Fibroblast of skin of left biceps (primary cell): ENCODE measurements around the gene KRT14.
"Not testable (repeated sequence)": the region's sequence is repeated elsewhere in the genome, so short reads cannot be mapped to it uniquely, and the experiment has no call there.

ENCODE experiments used
- DNase-seq, 2 experiments: peaks; one replicate each; pipeline ENCODE4 v3.0.0-alpha.2; 2013; ENCODE audit warnings: low read depth in 2 of 2

Gene KRT14

DNA sequence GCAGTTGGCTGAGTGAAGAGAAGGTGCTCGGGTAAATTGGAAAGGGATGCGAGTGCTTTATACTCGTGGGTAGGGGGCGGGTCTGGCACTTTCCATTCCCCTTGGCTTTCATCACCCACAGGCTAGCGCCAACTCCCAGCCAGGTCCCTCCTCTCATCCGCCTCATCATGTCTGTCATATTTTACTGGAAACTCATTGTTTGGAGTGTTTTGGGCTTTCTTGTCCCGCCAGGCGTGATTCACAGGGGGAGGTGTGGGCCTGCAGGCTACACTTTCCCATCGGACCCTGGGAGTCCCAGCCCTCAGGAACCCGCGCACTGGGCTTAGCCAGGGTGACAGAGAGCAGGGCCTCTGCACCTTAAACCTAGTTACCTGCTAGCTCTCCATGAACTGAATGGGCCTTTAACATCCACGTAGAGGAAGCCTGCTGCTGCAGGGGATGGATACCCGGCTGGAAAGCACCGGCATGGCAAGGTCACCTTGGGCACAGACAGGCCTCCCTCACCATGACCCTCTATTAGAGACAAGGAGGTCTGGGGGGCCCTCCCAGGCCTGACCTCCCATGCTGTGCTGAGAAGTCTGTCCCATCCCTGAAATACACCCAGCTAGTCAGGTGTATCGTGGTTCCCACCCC is at the start of gene KRT14:
KRT14 (minus strand) TSS at position 33 of the 633 bp plus-strand sequence. CDS start 61 bp downstream, outside the sequence.
- DNase-seq = no peak

DNA sequence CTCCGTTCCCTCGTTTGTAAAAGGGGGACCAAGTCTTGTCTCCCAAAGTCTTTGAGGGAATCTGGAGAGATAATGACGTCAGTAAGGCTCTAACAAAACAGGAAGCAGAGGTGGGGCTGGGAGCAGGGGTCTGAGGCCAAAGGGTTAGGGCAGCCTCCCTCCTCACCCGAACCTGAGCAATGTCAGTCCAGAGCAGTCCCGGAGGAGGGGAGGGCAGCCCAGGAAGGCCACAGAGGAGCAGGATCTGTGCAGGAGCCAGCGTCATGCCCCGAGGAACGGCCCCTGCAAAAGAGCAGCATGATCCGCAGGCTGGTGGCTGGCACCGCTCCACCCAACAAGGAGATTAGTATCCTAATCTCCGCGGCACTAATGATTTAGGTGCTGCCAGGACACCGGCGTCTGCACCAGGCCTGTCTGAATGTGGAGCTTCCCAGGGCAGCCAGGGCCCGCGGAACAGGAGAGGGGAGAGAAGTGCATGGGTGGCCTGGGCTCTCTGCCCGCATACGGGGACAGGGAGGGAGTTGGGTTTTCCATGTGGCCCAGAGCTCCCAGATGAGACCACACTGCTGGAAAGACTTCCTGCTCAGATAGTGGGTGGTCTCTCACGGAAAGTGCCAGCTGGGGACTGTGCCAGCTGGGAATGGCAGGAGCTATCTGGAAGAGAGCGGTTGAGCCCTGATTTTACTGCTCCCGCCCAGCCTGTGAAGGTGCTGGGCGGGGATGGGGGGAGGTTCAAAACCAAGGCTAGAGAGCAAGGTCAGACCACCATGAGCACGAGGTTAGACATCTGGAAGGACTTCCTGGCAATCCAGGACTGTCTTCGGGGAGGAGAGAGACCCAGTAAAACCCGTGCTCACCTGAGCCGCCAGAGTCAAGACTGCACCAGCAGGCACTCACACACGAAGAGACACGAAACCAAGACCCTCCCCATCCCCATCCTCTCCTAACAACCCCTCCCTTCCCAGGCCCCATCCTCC is 48.7 kb upstream of the KRT14 start:
- DNase-seq = no peak

DNA sequence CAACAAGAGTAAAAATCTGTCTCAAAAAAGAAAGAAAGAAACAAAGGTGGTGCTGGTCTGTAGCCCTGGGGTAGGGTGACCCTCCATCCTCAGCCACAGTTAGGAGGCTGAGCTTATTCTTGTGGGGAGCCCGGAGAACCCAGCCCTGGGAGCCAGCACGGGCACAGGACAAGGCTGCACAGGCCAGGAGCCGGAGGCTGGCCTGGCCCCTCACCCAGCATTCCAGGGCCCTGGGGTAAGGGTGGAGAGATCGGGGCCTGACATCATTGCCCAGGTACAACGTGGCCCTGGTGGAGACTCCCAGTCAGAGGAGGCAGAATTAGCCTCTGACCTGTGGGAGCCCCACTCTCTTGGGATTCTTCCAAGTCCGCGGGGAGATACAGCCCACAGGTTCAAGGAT is 47.9 kb upstream of the KRT14 start:
- no peak for DNase-seq

DNA sequence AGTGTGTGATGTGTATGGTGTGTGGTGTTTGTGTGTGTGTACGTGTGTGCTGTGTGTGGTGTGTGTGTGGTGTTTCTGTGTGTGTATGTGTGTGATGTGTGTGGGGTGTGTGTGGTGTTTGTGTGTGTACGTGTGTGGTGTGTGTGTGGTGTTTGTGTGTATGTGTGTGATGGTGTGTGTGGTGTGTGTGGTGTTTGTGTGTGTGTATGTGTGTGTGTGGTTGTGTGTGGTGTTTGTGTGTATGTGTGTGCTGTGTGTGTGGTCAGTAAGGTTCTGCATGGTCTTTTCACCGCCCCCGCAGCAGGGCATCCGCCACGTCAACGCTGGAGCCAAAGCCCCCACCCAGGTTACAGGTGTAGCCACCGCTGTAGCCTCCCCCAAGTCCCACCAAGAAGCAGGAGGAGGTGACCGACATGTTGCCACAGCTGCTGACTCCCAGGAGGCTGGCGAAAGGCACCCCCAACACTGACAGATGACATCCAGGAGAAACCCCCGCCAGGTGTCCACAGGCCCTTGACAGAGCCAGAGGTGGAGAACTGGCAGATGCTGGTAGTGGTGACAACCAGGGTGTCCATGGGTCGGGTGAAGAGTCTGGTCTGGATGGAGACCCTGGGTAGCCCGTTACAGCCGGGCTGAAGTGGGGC is 47.0 kb upstream of the KRT14 start:
- no peak for DNase-seq

DNA sequence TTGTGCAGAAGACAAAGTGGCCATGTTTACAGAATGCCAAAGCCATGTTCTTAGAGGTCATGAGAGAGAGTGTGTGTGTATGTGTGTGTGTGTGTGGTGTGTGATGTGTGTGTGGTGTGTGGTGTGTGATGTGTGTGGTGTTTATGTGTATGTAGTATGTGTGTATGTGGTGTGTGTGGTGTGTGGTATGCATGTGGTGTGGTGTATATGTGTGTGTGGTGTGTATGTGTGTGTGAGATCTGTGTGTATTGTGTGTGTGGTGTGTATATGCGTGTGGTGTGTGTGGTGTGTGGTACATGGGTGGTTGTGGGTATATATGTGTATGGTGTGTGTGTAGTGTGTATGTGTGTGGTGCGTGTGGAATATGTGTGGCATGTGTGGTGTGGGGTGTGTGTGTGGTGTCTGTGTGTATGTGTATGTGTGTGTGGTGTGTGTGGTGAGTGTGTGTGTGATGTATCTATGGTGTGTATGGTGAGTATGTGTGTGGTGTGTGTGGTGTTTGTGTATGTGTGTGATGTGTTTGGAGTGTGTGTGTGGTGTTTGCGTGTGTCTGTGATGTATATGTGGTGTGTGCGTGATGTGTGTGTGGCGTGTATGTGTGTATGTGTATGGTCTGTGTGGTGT is 45.9 kb upstream of the KRT14 start:
- no peak for DNase-seq

DNA sequence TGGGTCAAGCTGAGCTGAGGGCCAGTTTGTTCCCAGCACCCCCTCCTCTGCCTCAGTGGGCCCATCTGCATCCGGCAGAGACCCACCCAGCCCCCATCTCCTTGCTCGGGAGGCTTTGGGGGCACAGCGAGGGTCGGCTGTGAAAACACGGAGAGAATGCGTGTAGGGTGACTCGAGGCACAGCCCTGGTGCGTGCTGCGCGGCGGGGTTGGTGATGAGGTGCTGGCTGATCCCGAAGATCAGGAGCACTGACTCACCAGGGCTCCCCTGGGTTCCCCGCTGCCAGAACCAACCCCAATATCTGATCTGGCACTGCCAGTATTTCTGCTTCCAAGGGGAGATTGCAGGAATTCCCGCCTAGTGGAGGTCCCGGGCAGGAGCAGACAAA is 45.2 kb upstream of the KRT14 start:
- DNase-seq = no peak

DNA sequence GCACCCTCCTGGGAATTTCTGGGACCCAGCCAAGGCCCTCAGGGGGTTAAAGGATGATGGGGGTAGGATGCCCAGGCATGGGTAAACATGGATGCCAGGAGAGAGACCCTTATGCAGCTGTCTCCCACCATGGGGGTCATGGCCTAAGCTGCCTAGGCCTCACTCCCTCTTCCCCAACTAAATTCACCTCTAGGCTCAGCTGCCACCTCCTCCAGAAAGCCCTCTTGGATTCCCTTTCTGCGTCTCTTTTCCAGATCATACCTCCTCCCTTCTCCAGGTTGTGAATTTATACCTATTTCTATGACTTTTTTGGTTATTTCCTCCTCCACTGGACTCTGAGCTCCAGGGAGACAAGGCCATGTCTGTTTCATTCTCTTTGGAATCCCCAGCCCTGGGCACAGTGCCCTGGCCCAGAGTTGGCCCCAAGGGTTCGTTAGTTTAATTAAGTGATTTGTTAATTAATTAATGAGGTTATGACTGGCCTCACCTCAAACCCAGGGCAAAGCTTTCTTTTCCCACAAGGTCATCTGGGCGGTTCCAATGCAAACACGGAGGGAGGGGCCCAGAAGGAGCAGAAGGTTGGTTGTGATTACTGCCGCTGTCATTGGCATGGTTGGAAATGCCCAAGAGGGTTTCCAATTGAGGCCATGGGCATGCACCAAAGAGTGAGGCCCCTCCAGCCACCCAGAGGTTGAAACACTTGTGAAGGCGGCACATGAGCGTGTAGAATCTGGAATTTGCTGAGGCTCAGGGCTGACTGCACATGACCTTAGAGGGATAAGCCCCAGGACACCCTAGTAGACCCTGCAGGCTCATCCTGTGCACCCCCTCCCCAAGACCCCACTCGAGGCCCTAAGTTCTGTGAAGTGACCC is 44.6 kb upstream of the KRT14 start:
- DNase-seq = no peak

DNA sequence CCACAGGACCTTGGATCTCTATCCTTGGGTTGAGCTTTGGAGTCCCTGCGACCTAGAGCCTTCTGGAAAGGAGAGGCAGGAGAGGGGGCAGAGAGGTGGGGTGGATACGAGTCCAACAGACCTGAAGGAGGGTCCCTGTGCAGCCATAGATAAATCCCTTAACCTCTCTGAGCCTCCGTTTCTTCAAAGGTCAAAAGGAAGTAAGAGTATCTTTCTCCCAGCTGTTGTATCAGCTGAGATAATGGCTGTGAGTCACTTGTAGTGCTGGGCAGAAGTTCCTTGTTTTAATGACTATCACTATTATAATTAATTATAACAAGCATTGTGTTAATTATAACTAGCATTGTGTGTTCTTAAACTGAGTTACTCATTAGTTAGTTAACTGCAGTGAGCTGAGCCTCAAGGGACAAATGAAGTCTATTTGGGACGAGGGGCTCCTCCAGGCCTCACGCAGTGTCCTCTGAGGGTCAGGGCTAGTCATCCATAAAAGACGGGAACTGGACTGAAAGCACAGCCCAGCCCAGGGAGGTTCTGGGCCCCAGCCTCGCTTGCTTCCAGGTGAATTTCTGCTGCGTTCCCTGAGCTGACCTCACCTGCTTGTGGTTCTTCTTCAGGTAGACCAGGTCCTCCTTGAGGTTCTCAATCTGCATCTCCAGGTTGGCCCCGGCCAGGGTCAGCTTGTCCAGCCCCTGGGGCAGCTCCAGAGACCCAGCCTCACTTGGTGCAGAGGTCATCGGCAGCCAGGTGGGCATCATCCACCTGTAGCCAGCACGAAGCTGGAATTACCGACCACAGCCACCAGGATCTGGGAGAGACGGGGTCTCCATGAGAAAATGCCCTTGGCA is 43.4 kb upstream of the KRT14 start:
- DNase-seq = no peak

DNA sequence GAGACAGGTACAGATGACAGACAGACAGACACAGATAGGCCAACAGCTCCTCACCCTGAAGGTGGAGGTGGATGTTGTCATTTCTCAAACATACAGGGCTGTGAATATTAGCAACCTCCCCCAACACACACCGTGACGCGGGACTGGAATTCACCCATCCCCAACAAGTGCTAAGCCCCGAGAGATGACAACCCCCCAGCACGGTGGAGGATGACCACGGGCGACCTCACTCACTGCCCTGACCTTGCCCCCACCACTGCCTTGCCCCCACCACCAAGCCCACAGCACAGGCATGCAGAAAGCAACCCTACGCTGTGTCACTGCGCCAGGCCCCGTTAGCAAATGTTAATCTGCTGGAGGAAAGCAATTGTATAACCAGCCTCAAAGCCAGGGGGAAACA is 42.6 kb upstream of the KRT14 start:
- DNase-seq = no peak

DNA sequence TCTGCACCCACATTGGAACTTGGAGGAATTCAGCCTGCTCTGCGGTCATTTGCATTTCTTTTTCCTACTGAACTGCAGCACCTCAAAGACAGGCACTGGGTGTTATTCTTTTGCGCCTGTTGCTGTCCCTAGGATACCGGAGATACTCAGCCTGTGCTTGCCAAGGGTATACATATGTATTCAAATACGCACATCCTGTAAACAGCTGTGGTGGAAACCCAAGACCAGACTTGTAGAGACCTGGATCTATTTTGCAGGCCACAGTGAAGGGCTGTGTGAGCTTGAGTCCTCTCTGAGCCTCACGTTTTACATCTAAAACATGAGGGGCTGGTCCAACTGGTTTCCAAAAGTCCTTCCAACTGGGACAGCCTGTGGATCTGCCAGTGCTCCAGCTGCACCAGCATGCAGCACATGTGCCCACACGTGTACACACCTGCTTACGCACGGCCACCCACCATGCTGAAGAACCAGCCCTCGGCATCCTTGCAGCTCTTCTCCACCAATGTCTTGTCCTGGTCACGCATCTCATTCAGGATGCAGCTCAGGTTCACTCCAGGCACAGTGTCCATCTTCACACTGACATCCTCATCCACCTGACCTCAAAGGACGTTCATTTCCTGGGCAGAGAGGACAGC is 42.0 kb upstream of the KRT14 start:
- DNase-seq = not testable (repeated sequence)

DNA sequence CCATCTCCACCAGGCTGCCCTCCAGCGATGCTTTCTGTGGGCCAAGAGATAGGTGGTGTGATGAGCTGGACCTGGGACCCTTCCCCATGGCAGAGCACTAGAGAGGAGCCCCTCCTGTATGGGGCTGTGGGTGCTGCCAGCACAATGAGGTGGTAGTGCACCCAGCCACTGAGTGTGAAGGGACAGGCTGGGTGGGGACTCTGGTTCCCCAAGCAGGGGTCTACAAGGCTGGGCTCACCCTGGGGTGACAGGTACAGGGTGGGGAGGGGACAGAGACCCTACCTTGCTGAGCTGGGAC is 41.3 kb upstream of the KRT14 start:
- DNase-seq = not testable (repeated sequence)

DNA sequence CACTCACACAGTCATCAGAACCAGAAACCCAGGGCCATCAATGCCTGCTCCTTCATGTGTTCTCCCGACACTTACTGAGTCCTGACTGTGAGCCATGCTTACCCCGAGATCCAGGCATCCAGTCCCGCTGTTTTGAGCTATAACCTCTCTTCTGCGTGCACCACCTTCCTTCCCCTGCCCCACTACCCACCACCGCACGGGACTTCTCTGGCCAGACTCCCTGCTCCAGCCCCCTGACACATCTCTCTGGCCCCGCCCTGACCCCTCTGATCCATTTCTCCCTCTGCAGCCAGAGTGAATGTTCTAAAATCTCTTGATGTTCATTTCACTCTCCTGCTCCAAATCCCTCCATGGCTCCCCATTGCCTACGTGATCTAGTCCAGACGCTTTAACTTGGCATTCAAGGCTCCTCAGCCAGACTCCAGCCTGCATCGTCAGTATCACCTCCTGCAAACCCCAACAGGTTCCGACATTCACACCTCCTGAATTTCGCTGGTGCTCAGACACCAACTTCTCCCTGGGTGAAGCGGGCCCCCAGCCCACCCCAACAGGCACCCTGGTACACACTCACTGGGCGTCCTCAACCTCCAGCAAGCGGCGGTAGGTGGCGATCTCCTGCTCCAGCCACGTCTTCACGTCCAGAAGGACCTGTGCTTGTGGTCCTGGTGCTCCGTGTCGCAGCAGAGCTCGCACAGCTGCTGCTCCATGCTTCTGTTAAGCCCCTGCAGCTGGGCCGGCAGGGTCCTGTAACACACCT is 40.8 kb upstream of the KRT14 start:
- DNase-seq = no peak

DNA sequence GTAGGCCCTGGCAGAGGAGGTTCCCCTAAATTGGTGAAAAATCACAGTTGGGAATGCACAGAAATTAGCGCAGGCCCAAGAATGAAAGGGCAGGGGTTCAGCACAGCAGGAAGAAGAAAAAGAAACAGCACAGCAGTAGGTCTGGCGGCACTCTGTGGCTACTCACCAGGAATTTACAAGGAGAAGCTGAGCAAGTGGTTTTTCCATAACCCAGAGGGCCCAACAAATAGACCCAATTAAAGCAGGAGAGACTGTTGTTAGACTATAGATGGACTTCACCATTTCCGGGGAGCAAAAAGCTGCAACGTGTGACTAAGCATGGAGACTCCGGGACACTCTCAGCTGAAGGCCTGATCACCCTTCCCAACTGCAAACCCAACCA is 40.2 kb upstream of the KRT14 start:
- not testable (repeated sequence) for DNase-seq

DNA sequence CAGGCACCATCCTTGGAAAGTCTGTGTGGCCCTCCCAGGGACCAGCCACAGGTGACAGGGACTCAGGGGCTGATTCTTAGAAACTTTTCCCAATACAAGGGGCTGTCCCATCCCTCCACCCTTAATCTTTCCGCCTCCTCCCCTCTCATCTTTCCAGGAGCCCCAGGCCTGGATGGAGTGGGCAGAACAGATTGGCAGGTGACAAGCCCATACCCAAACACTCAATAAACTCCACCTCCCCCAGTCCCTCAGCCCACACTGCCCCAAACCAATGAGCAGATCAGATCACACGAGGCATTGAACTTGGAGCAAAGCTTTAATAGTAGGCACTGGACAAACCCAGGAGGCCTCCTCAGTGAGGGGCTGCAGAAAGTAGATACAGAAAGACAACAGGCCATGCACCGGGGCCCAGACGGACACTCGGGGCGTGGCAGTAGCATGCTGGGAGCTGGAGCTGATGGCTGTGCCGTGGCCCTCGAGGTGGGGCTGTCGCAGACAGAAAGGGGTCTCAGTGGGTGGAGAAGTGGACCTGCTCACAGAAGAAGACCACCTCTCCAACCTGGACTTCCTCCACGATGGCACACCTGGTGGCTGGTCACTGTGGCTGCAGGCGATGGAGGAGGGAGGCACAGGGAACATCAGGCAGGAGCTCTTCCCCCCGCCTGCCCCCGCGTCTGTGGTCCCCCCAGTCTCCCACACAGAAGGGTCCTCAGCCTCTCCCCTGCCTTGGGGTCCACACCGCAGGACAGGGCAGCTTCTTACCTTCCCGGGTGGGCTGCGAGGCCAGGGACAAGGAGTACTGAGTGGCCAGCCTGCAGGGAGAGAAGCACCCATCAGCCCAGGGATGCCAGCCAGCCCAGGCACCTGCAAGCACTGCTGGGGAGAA is 39.6 kb upstream of the KRT14 start:
- not testable (repeated sequence) for DNase-seq

DNA sequence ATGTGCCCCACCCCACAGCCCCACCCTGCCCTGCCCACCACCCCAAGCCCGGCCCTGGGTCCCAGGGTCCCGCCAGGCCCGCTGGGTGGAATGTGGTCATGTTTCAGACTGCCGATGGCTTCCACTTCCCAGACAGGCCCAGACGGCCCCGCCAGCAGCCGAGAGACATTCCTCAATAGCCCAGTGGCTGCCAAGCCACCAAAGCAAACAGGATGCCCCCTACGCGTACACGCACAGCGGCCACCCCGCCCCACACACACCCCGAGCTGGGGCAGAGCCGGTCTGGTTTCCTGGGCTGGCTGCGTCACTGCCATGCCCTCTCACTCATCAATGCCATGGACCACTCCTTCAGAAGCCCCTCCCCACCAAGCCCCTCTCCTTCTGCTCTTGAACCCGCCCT is 38.9 kb upstream of the KRT14 start:
- DNase-seq = no peak

DNA sequence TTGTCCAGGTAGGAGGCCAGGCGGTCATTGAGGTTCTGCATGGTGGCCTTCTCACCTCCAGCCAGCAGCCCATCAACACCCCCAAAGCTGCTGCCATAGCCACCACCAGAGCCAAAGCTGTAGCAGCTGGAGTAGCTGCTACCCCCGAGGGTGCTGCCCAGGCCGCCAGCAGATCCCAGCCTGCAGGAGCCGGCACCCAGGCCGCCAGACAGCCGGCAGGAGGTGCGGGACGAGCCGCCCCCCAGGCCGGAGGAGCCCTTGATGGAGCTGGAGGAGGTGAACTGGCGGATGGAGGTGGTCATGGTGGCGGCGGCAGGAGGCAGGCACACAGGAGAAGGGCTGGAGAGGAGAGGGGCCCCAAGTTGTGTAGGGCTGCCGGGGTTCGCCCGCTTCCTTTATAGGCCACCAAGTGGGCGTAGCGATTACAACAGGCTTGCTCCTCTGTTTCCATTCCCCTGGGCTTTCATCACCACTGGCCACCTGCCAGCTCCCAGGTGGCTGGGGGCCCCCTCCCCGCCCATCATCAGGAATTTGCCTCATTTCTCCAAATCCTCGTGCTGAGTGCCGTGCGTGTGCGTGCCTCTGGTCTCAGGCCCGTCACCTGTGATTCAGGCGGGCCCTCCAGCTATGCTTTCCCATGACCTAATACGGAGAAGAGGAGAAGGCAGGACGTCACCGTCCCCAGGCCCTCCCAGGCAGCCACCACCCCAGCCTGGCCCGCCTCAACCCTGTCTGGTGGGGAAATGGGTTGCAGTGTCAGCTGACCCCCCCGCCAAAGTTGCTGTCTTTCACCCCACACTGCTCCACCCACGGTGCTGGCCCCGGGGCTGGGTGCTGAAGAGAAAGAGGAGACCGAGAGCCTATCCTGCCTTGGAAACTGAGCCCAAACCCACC is 37.8 kb upstream of the KRT14 start, which contains the start of gene KRT17:
KRT17 (minus strand) TSS at position 368 of the 894 bp plus-strand sequence; CDS start at position 302, 66 bp downstream.
- DNase-seq = no peak
